B cell (primary cell): ENCODE measurements around the gene RNASE7. TPM values are rescaled to one million over a fixed set of nuclear protein-coding genes. Genes with fewer than 3 reads are reported as not detected.

ENCODE experiments used
- ATAC-seq: fragments of 200-7000 bp; cut with Tn5 transposase; one replicate; pipeline ENCODE4 v1.10.0; 2021; ENCODE audit warnings: low read depth, mild to moderate bottlenecking, moderate number of reproducible peaks, moderate library complexity
- CTCF ChIA-PET: fragments of 350-600 bp; sonication (Branson Sonifier 250); formaldehyde crosslinking; loops from one replicate; lab custom pipeline; 2021; ENCODE audit warnings: antibody characterized with exemption, inconsistent platforms; lab: Charles Lee
- POLR2A ChIA-PET: fragments of 350-600 bp; sonication (Branson Sonifier 250); formaldehyde crosslinking; loops from one replicate; lab custom pipeline; 2021; ENCODE audit warnings: antibody characterized with exemption; lab: Charles Lee
- DNase-seq: peaks from one replicate; pipeline ENCODE4 v3.0.0; 2013
- H2AFZ ChIP-seq: 2 replicates; pipeline ENCODE4 v1.6.1; 2012; ENCODE audit warnings: mild to moderate bottlenecking, low read depth, low read length; ENCODE audit not compliant: insufficient read depth, poor library complexity, severe bottlenecking
- H3K27ac ChIP-seq, 2 donors: 1 replicate in 1 of 2; 2 replicates in 1 of 2; pipeline ENCODE4 v1.5.1; 2012 to 2013; ENCODE audit warnings: low read length in 2 of 2, mild to moderate bottlenecking in 2 of 2, moderate library complexity in 1 of 2
- H3K27me3 ChIP-seq, 4 experiments: fragments of 200-600 bp in 1 of 4; sonication (generic) in 1 of 4; replicated peaks in 1 of 4; 1 replicate in 2 of 4; 2 replicates in 2 of 4; pipeline versions ENCODE4 v1.6.1 to v1.7.0; 2013 to 2016; ENCODE audit warnings: low read length in 3 of 4, mild to moderate bottlenecking in 2 of 4, mixed read lengths in 1 of 4, moderate library complexity in 1 of 4; ENCODE audit not compliant: insufficient read depth in 4 of 4, control insufficient read depth in 3 of 4; ENCODE audit errors: control extremely low read depth in 1 of 4
- H3K36me3 ChIP-seq, 2 experiments: replicated peaks in 1 of 2; 1 replicate in 1 of 2; 2 replicates in 1 of 2; pipeline versions ENCODE4 v1.6.1 to v1.7.1; 2013; ENCODE audit warnings: low read length in 1 of 2; ENCODE audit not compliant: insufficient read depth in 2 of 2, control insufficient read depth in 1 of 2; ENCODE audit errors: control extremely low read depth in 1 of 2, extremely low read depth in 1 of 2
- H3K4me1 ChIP-seq, 2 donors: fragments of 200-600 bp in 1 of 2; sonication (generic) in 1 of 2; 1 replicate in 1 of 2; 2 replicates in 1 of 2; pipeline versions ENCODE4 v1.5.1 to v1.6.1; 2013 to 2017; ENCODE audit warnings: low read length in 2 of 2; ENCODE audit not compliant: control insufficient read depth in 2 of 2, insufficient read depth in 2 of 2
- H3K4me2 ChIP-seq: replicated peaks from 2 replicates; pipeline ENCODE3; 2012; ENCODE audit warnings: mild to moderate bottlenecking, low read depth, low read length; ENCODE audit not compliant: poor library complexity, severe bottlenecking
- H3K4me3 ChIP-seq, 5 experiments: fragments of 200-600 bp in 1 of 5; sonication (generic) in 1 of 5; 1 replicate in 3 of 5; 2 replicates in 2 of 5; pipeline versions ENCODE4 v1.5.1 to v1.7.0; 2011 to 2016; ENCODE audit warnings: low read length in 4 of 5, mild to moderate bottlenecking in 4 of 5, low read depth in 2 of 5, control low read depth in 1 of 5, moderate library complexity in 1 of 5; ENCODE audit not compliant: insufficient read depth in 1 of 5; ENCODE audit errors: control extremely low read depth in 1 of 5, extremely low read depth in 1 of 5
- H3K79me2 ChIP-seq: fragments of 200-600 bp; sonication (generic); one replicate; pipeline ENCODE4 v1.6.0; 2016; ENCODE audit warnings: low read length; ENCODE audit not compliant: control insufficient read depth, insufficient read depth
- H3K9ac ChIP-seq: fragments of 200-600 bp; sonication (generic); 2 replicates; pipeline ENCODE4 v1.6.1; 2017; ENCODE audit warnings: mild to moderate bottlenecking, low read length, moderate library complexity
- H3K9me3 ChIP-seq, 3 donors: one replicate each; pipeline versions ENCODE4 v1.6.1 to v1.7.1; 2013; ENCODE audit warnings: low read length in 2 of 3; ENCODE audit not compliant: control insufficient read depth in 2 of 3, insufficient read depth in 1 of 3; ENCODE audit errors: control extremely low read depth in 1 of 3
- H4K20me1 ChIP-seq: 2 replicates; pipeline ENCODE4 v1.6.0; 2012; ENCODE audit warnings: mild to moderate bottlenecking, low read length; ENCODE audit not compliant: insufficient read depth, control insufficient read depth, poor library complexity, severe bottlenecking
- H3K27ac Mint-ChIP-seq: one replicate; pipeline ENCODE4 v1.8.0; 2021; ENCODE audit warnings: mixed read lengths
- H3K27me3 Mint-ChIP-seq: one replicate; pipeline ENCODE4 v1.8.0; 2021; ENCODE audit warnings: mixed read lengths
- H3K4me1 Mint-ChIP-seq: one replicate; pipeline ENCODE4 v1.8.0; 2021; ENCODE audit warnings: mixed read lengths
- H3K4me3 Mint-ChIP-seq: one replicate; pipeline ENCODE4 v1.8.0; 2021; ENCODE audit warnings: mixed read lengths
- H3K9me3 Mint-ChIP-seq: one replicate; pipeline ENCODE4 v1.8.0; 2022; ENCODE audit warnings: mixed read lengths; ENCODE audit not compliant: insufficient read depth
- EZH2 ChIP-seq: IDR thresholded peaks from 2 replicates; pipeline ENCODE4 v1.6.1; 2012; ENCODE audit warnings: borderline replicate concordance, low read depth, mild to moderate bottlenecking, moderate library complexity, low read length; ENCODE audit not compliant: insufficient read depth, poor library complexity, severe bottlenecking
- WGBS: methylation state at CpG from one replicate; pipeline ENCODE4 v1.1.5; 2013; ENCODE audit warnings: missing lambda C conversion rate; ENCODE audit not compliant: insufficient coverage; 5-methylcytosine and 5-hydroxymethylcytosine counted together
- intact Hi-C: fragments of 100-400 bp; cut with micrococcal nuclease; formaldehyde crosslinking; loops from one replicate; pipeline ENCODE4 v1.10.0; 2022
- polyA plus RNA-seq: library from polyadenylated mRNA; depleted of rRNA; stranded (reverse); fragments of >200 nt; gene quantifications from 2 replicates; pipeline ENCODE4 v1.2.3, GENCODE V29; 2012
- total RNA-seq, 2 donors: library from RNA; stranded (reverse); fragments of 120-200 nt in 1 of 2; gene quantifications; 1 replicate in 1 of 2; 2 replicates in 1 of 2; pipeline versions ENCODE4 v1.2.3 to v1.2.4, GENCODE V29; 2013 to 2022
- TF ChIP-seq, protein P1 (sequence below): fragments of 200-600 bp; IDR thresholded peaks from one replicate; pipeline ENCODE4 v1.8.0; 2022; ENCODE audit warnings: antibody characterized with exemption, mild to moderate bottlenecking

RNASE7 gene
- total and polyA plus RNA-seq, 2 donors (not counting 1 experiment from before 2014, with no cell fraction given): not detected

DNA sequence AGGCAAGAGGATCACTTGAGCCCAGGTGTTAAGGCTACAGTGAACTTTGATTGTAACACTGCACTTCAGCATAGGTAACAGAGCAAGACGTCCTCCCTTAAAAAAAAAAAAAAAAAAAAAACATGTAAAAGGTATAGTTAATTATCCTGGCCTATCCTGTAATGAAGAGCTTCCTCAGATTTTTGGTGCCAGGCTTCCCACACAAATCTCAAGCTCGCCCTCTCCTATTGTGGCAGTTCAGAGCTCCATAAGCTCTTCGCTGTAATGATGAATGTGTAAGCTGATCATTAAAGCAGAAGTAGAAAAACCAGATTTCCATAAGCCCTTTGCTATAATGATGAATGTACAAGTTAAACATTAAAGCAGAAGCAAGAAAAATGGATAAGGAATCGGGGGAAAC, 45.0 kb upstream of the RNASE7 start:
- 100% methylated on average over 1 of the region's 4 CpGs for WGBS
- Histone ChIP-seq H3K79me2 (no peaks in the 10 kb centered on the region), H3K9ac (no peak overlapping the region), H3K4me1 (no peaks in the 10 kb centered on the region), H3K9me3 (no peaks in the 10 kb centered on the region), H4K20me1 (no peaks in the 10 kb centered on the region), H3K4me2 (no peak overlapping the region), H3K36me3 (peaks cover 15 to 58% of the 10 kb centered on the region in 2 experiments), H3K4me3 (no peak overlapping the region), H3K27me3 (no peaks in the 10 kb centered on the region), H3K27ac (no peak overlapping the region), H2AFZ (no peak overlapping the region)
- intact Hi-C loops: no loop called here
- CTCF ChIA-PET: interaction anchor here (0.7 to 6.5 kb wide), 4 partner anchors 18 to 108 kb away, joined by 3 to 47 read pairs (median 9); partner anchors contain the start of gene RNASE13
- no peaks in the 10 kb centered on the region for H3K4me1 Mint-ChIP-seq
- TF ChIP-seq EZH2: no peak
- TF ChIP-seq, protein P1, sequence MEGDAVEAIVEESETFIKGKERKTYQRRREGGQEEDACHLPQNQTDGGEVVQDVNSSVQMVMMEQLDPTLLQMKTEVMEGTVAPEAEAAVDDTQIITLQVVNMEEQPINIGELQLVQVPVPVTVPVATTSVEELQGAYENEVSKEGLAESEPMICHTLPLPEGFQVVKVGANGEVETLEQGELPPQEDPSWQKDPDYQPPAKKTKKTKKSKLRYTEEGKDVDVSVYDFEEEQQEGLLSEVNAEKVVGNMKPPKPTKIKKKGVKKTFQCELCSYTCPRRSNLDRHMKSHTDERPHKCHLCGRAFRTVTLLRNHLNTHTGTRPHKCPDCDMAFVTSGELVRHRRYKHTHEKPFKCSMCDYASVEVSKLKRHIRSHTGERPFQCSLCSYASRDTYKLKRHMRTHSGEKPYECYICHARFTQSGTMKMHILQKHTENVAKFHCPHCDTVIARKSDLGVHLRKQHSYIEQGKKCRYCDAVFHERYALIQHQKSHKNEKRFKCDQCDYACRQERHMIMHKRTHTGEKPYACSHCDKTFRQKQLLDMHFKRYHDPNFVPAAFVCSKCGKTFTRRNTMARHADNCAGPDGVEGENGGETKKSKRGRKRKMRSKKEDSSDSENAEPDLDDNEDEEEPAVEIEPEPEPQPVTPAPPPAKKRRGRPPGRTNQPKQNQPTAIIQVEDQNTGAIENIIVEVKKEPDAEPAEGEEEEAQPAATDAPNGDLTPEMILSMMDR: no peak
- DNase-seq (no peak), ATAC-seq (no peak)
- POLR2A ChIA-PET: interaction anchor here (0.5 kb wide), 1 partner anchor 11 kb away, joined by 3 read pairs; no protein-coding TSS in a partner anchor
- H3K27ac Mint-ChIP-seq: no peak overlapping the region
- no peaks in the 10 kb centered on the region for H3K27me3 Mint-ChIP-seq
- H3K4me3 Mint-ChIP-seq: no peak overlapping the region
- no peaks in the 10 kb centered on the region for H3K9me3 Mint-ChIP-seq

DNA sequence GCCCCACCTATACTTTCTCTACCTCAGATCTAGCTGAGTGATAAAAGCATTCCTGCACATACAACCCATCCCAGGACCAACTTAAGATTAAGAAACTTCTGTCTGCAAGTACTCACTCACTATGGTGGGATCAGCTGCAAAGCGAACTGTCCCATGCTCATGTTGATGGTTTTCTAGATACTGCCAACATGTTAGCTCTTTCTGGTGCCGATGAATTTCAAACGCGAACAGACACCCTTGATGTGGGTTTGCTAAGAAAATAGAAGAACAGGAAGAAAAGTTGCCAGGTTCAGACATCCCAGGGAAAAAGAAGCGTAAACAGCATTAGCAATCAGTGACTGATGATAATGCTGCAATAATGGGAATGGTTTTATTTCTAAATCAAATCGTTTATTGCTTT, 44.6 kb upstream of the RNASE7 start:
- Histone ChIP-seq H3K79me2 (no peaks in the 10 kb centered on the region), H3K9me3 (no peaks in the 10 kb centered on the region), H2AFZ (no peak overlapping the region), H3K4me1 (no peaks in the 10 kb centered on the region), H3K9ac (no peak overlapping the region), H4K20me1 (no peaks in the 10 kb centered on the region), H3K27me3 (no peaks in the 10 kb centered on the region), H3K4me2 (no peak overlapping the region), H3K4me3 (no peak overlapping the region), H3K36me3 (peaks cover 14 to 54% of the 10 kb centered on the region in 2 experiments), H3K27ac (no peak overlapping the region)
- ChIA-PET CTCF (interaction anchor here (0.7 to 6.5 kb wide), 4 partner anchors 18 to 107 kb away, joined by 3 to 47 read pairs (median 9); partner anchors contain the start of gene RNASE13), POLR2A (interaction anchor here (0.5 kb wide), 1 partner anchor 12 kb away, joined by 3 read pairs; no protein-coding TSS in a partner anchor)
- Mint-ChIP-seq H3K27ac (no peak overlapping the region), H3K4me1 (no peaks in the 10 kb centered on the region), H3K27me3 (no peaks in the 10 kb centered on the region), H3K9me3 (no peaks in the 10 kb centered on the region), H3K4me3 (no peak overlapping the region)
- TF ChIP-seq EZH2: no peak
- TF ChIP-seq, protein P1: no peak
- whole genome bisulfite sequencing: 84% methylated on average over 4 of the region's 6 CpGs
- ATAC-seq (no peak), DNase-seq (no peak)
- intact Hi-C loops: no loop called here
